ENCODE data around the gene VN1R5. TPM values are rescaled to one million over a fixed set of nuclear protein-coding genes. Genes with fewer than 3 reads are reported as not detected.

The VN1R5 gene
- total RNA-seq, 1 experiment from 2014 or later = not detected

- no peaks in the 10 kb centered on the region for H3K27me3 ChIP-seq (ENCODE audit: insufficient read depth, low read length)
- H3K36me3 ChIP-seq (ENCODE audit: control insufficient read depth in 1 of 2, insufficient read depth in 2 of 2, low read length in 2 of 2) = peaks cover 0 to 3% of the 10 kb centered on the region in 2 experiments; a peak in 1 of 4 replicates
- H4K20me1 ChIP-seq (ENCODE audit: insufficient read depth) = no peaks in the 10 kb centered on the region
- RAD21 ChIA-PET (ENCODE audit: low non-redundant PET in 1 of 2, low total read pairs in 2 of 2, uncharacterized antibody in 2 of 2, unreplicated experiment in 2 of 2) = no interaction called here
- H3K79me2 ChIP-seq (ENCODE audit: insufficient read depth, low read length) = no peaks in the 10 kb centered on the region
- intact Hi-C loops (cut with micrococcal nuclease) = no loop called here
- POLR2A ChIA-PET = no interaction called here
- CTCF ChIA-PET = no interaction called here
- no peak overlapping the region for H2AFZ ChIP-seq (ENCODE audit: low read depth, low read length, poor library complexity, severe bottlenecking)
- BruUV-seq (replicated peaks) = no TSS peak
- H3K27ac ChIP-seq (ENCODE audit: low read depth, low read length) = no peak overlapping the region
- H3K9me3 ChIP-seq (ENCODE audit: control insufficient read depth in 1 of 2, insufficient read depth in 1 of 2, low read depth in 1 of 2, low read length in 2 of 2) = no peaks in the 10 kb centered on the region
- H3K9ac ChIP-seq (ENCODE audit: low read length) = no peak overlapping the region
- H3K4me2 ChIP-seq (ENCODE audit: low read length) = no peak overlapping the region
- H3K9me2 ChIP-seq (ENCODE audit: insufficient read depth) = no peaks in the 10 kb centered on the region
- DNase-seq (ENCODE audit: low read depth, low spot score) (no peak), ATAC-seq (no peak)
- TF ChIP-seq ZFX (IDR thresholded peaks at IDR 0.05) (no peak), POLR2AphosphoS5 (IDR thresholded peaks at IDR 0.05; ENCODE audit: low read depth, low read length) (no peak), SIN3A (IDR thresholded peaks at IDR 0.05; ENCODE audit: low read depth) (no peak), YY1 (IDR thresholded peaks at IDR 0.05; ENCODE audit: extremely low read depth, insufficient replicate concordance, low read depth, low read length) (no peak), EZH2phosphoT487 (IDR thresholded peaks at IDR 0.05; ENCODE audit: borderline replicate concordance) (no peak), POLR2A (IDR thresholded peaks at IDR 0.05; ENCODE audit: borderline replicate concordance, extremely low read depth, insufficient read depth, insufficient read length) (no peak), ZNF274 (IDR thresholded peaks at IDR 0.05; ENCODE audit: low read depth, low read length) (no peak), SP1 (IDR thresholded peaks at IDR 0.05; ENCODE audit: low read depth) (no peak), ZBTB33 (IDR thresholded peaks at IDR 0.05; ENCODE audit: extremely low read depth, insufficient replicate concordance, low read length) (no peak), CEBPB (IDR thresholded peaks at IDR 0.05; ENCODE audit: low read depth) (no peak), ATF3 (IDR thresholded peaks at IDR 0.05) (no peak), ELF1 (IDR thresholded peaks at IDR 0.05; ENCODE audit: borderline replicate concordance, low read depth) (no peak), MAX (IDR thresholded peaks at IDR 0.05) (no peak), JUND (IDR thresholded peaks at IDR 0.05) (no peak), SRF (IDR thresholded peaks at IDR 0.05; ENCODE audit: low read depth) (no peak), CBX3 (IDR thresholded peaks at IDR 0.05; ENCODE audit: low read depth) (no peak), RAD21 (IDR thresholded peaks at IDR 0.05; ENCODE audit: low read depth) (no peak), CTCF (IDR thresholded peaks at IDR 0.05 in 2 of 3, conservative IDR thresholded peaks at IDR 0.05 in 1 of 3; ENCODE audit: borderline replicate concordance in 1 of 3, insufficient read depth in 1 of 3, low read depth in 2 of 3, low read length in 2 of 3) (no peak), FOSL1 (IDR thresholded peaks at IDR 0.05; ENCODE audit: low read depth) (no peak)
- H3K4me1 ChIP-seq (ENCODE audit: control insufficient read depth in 1 of 2, insufficient read depth in 2 of 2, low read length in 2 of 2) = no peaks in the 10 kb centered on the region
- no peak overlapping the region for H3K4me3 ChIP-seq (replicated peaks in 1 of 2; ENCODE audit: low read depth in 1 of 2, low read length in 2 of 2)
Measured at GRCh38 chr1:247294282-247294681, 38.4 kb downstream of the VN1R5 start.
